Prostate gland (tissue), 2 donors: ENCODE measurements around the gene ABTB2.

Experiments used
- CTCF ChIP-seq, 4 experiments: fragments of 200-600 bp in 2 of 4; fragments of 450-650 bp in 2 of 4; sonication (generic) in 2 of 4; IDR thresholded peaks; 1 replicate in 3 of 4; 2 replicates in 1 of 4; pipeline ENCODE4 v1.5.1; 2016 to 2019; ENCODE audit warnings: antibody characterized with exemption in 4 of 4, mild to moderate bottlenecking in 2 of 4, moderate library complexity in 2 of 4
- POLR2A ChIP-seq: fragments of 450-650 bp; IDR thresholded peaks from one replicate; pipeline ENCODE4 v1.6.1; 2016; ENCODE audit warnings: antibody characterized with exemption, mild to moderate bottlenecking
- POLR2AphosphoS5 ChIP-seq: sonication (generic); formaldehyde crosslinking; IDR thresholded peaks from one replicate; pipeline ENCODE4 v1.6.1; 2017; ENCODE audit warnings: antibody characterized with exemption

GRCh38 chr11:34318111-34319037 is 39.4 kb downstream of the ABTB2 start:
- TF ChIP-seq CTCF (IDR thresholded peaks at IDR 0.05) = no peak
- TF ChIP-seq POLR2A = no peak
- no peak for TF ChIP-seq POLR2AphosphoS5
